Anterior cingulate cortex (tissue), 58 donors: ENCODE results near the gene SUSD5.
"Not testable (repeated sequence)": the region's sequence is repeated elsewhere in the genome, so short reads cannot be mapped to it uniquely, and the experiment has no call there.

Experiments used
- DNase-seq, 58 donors: peaks; one replicate each; lab custom pipeline; 2025; lab: John Stamatoyannopoulos, UW

The SUSD5 gene

GRCh38 chr3:33155301-33155700, 63.3 kb downstream of the SUSD5 start:
- peak in 1 of 58 donors; percentile 11 for DNase-seq

DNA sequence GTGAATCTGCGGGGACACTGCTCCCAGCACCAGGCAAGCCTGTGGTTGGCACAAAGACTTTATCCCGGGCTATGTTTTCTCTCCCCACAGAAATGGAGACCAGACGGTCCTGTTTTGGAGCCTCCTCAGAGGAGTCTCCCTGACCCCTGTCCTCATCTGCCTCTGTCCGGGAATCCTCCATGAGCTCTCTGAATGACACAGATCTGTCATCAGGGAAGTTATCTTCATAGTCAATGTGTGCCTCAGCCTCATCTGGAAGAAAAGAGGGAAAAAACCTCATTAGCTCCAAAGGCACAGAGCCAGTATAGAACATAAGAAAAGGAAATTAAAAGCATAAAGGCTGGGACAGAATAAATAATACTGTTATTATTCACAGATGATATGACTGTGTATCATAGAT, 64.8 kb downstream of the SUSD5 start:
- no peak for DNase-seq

GRCh38 chr3:33152363-33153360, 65.9 kb downstream of the SUSD5 start:
- DNase-seq = no peak

DNA sequence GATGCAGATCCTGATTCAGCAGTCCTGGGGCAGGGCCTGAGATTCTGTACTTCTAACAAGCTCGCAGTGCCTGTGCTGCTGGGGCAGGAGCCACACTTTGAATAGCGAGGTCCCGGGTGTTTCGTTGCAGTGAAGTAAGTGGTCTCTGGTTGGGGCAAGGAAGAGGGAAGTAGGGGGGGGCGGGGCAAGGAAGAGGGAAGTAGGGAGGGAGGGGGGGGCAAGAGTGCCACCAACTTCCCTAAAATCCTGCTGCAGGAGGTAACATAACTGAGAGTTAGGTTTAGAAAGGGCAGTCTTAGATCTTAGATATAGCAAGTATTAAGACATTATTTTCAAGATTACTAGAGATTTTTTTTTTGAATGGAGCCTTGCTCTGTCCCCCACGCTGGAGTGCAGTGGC, 69.3 kb downstream of the SUSD5 start:
- peak in 2 of 58 donors; percentile 8 to 11 for DNase-seq

DNA sequence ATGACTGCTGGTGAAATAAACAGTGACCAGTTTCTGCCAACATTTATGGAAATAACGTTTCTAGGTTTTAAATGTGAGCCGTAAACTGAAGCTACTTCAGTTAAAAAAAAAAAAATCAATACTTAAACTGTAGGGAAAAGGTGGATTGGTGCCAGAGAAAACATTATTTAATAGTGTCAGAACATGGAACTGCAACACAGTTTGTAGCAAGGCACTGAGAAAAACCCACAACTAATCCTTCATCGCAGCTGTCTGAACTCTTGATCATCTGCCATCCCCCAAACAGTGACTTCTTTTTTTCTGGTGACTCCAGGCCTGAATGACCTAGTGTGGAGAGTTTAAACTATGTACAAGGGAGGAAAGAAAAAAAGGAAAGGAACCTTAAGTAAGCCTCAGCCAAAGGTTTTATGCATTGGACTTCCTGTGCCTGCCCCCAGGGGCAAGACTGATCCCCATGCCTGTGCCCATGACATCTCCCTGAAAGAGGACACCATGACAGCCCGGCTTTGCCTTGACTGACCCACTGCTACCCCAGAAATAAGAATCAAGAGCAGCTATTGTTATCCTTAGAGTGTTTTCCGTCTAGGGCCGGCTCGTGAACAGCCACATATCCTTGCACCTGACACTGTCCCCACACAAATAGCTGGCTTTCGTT, 71.7 kb downstream of the SUSD5 start:
- DNase-seq = peak in 35 of 58 donors; percentile 10 to 88 (median 56)

GRCh38 chr3:33145901-33146580, 72.6 kb downstream of the SUSD5 start:
- peak in 1 of 58 donors; percentile 4 for DNase-seq

- DNase-seq = no peak
These were observed 73.2 kb downstream of the SUSD5 start for GRCh38 chr3:33145221-33145900.

- no peak for DNase-seq
These were observed 74.2 kb downstream of the SUSD5 start for GRCh38 chr3:33144433-33144832.

- DNase-seq = no peak
These were observed 77.6 kb downstream of the SUSD5 start for GRCh38 chr3:33141006-33141405.

- no peak for DNase-seq
These were observed 78.6 kb downstream of the SUSD5 start for GRCh38 chr3:33139996-33140395.

DNA sequence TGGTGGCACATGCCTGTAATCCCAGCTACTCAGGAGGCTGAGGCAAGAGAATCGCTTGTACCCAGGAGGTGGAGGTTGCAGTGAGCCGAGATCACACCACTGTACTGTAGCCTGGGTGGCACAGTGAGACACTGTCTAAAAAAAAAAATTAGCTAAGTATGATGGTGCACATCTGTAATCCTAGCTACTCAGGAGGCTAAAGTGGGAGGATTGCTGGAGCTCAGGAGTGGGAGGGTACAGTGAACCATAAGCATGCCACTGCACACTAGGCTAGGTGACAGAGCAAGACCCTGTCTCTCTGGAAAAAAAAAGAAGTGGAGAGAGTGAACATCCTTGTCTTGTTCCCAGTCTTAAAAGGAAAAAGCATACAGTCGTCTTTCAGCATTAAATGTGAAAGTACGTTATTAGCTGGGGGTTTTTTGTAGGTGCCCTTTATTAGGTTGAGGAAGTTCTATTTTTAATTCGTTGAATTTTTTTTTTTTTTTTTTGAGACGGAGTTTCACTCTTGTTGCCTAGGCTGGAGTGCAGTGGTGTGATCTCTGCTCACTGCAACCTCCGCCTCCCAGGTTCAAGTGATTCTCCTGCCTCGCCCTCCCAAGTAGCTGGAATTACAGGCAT, 79.5 kb downstream of the SUSD5 start:
- DNase-seq = not testable (repeated sequence)

DNA sequence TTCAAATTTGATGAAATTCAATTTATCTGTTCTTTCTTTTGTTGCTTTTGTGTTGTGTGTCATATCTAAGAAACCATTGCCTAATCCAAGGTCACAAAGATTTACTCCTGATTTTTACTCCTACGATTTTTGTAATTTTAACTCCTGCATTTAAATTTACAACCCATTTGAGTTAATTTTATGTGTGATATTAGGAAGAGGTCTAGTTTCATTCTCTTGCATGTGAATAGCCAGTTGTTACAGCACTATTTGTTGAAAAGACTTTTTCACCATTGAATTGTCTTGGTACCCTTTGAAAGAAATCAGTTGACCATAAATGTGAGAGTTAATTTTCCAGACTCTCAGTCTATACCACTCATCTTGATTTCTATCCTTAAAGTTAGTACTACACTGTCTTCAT, 80.9 kb downstream of the SUSD5 start:
- no peak for DNase-seq

DNA sequence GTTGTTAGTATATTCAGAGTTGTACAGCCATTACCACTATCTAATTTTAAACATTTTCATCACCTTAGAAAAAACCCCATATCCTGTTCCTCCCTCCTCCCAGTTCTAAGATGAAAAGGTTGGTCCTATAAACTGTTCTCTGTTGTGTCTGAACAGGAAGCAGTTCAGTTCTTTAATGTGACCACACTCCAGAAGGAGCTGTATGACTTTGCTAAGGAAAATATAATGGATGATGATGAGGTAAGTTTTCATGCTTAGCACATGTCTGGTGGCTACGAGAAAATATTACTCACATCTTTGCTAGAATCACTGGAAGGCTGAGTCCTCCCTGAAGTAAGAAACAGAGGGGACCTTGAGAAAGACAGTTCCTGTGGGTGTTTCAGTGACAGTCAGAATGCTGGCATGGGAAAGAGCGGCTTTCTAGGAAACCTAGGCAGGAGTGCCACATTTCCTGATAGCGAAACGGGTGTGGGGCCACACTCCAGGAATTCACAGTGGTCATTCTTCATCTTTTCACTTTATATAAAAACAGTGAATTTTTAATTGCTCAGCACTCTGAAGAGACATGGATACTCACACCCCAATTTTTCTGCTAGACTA, 84.5 kb downstream of the SUSD5 start:
- no peak for DNase-seq

GRCh38 chr3:33132019-33132360, 86.6 kb downstream of the SUSD5 start:
- no peak for DNase-seq

- DNase-seq = peak in 30 of 58 donors; percentile 9 to 72 (median 34)
These were observed 87.1 kb downstream of the SUSD5 start for GRCh38 chr3:33131331-33132018.

GRCh38 chr3:33130144-33130543, 88.5 kb downstream of the SUSD5 start:
- no peak for DNase-seq

DNA sequence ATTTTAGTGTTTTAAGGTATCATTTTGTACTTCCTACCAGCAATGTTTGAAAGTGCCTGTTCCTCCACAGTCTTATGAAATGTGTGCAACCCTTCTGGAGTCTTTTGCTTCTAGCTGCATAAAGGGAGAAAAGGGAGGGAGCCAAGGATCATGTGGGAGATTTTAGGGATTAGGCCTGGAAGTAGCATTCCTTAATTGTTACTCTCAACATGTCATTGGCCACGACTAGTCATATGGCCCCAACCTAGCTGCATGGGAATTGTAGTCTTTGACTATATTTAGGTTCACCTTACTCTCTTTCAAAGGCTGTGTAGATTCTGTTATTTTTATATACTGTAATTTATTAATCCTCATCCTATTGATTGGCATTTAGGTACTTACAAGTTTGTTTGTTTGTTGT, 89.9 kb downstream of the SUSD5 start:
- DNase-seq = no peak

DNA sequence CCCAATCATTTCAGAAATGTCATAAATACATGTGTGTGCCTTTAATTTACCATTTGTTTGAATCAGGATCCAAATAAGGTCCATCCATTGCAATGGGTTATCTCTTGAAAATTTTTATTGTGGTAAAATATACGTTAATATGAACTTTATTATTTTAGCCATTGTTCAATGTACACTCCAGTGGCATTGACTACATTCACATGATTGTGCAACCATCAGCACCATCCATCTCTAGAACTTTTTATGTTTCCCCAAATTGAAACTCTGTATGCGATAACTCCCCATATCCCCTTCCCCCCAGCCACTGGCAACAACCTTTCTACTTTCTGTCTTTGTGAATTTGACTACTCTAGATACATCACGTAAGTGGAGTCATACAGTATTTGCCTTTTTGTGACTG, 92.8 kb downstream of the SUSD5 start:
- no peak for DNase-seq

DNA sequence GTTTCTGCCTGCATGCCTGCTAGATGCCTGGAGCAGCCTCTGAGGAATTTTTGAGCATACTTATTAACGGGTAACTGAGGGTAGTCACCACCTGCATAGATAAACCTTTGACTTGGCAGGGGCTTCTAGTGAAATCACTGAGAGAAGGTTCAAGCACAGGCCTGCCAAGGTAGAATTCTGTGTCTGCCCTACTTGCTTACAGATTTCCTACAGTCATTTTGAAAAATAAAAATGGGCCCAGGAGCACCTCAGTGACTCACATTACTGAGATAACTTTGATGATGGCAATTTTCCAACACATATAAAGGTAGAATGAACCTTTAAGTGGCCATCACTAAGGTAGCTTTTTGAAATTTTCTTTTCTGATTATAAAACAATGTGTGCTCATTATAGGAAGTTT, 94.0 kb downstream of the SUSD5 start:
- no peak for DNase-seq
